ENCODE measurements around the gene CBLN3.
"Not testable (repeated sequence)": the region's sequence is repeated elsewhere in the genome, so short reads cannot be mapped to it uniquely, and the experiment has no call there.

CBLN3 gene

GRCh38 chr14:24429395-24430142, at the start of gene CBLN3, which contains the start of gene KHNYN:
Gene CBLN3, minus strand, starts transcription at chr14:24429668. Its CDS starts 614 bp downstream, at chr14:24429054.
Gene KHNYN, plus strand, starts transcription at chr14:24429954. Its CDS starts 777 bp downstream, at chr14:24430731.
- peak; percentile 83 for DNase-seq

DNA sequence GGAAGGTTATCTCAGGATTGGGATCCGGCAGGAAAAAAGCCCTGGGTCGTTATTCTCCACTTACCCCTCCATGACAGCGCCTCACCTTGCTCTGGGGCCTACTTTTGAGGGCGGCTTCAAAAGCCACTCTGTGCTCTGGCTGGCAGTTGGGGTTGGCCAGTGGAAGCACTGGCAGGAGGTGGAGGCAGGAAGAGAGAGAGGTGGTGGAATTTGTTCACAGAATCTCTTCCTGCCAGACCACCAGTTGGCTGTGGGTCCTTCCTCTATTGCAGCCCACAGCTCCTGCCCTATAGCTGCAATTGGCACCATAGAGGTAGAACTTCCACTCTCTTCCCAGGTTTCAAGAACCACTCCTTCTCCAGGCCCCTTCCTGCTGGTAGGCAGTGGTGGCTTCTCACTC, 45.8 kb upstream of the CBLN3 start:
- DNase-seq = peak; percentile 61

DNA sequence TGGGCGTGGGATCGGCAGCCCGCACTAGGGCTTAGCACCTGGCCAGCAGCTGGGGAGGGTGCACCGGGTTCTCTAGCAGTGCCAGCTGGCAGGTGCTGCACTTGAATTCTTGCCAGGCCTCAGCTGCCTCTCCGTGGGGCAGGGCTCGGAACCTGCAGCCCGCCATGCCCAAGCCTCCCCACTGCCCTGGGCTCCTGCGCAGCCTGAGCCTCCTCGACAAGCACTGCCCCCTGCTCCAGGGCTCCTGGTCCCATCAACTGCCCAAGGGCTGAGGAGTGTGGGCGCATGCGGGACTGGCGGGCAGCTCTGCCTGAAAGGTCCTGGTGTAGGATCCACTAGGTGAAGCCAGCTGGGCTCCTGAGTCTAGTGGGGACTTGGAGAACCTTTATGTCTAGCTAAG, 43.7 kb upstream of the CBLN3 start:
- DNase-seq = no peak

- DNase-seq = not testable (repeated sequence)
Observed at GRCh38 chr14:24470450-24470849, 41.0 kb upstream of the CBLN3 start.

GRCh38 chr14:24465805-24466204, 36.3 kb upstream of the CBLN3 start:
- no peak for DNase-seq

- DNase-seq = no peak
Observed at GRCh38 chr14:24465368-24465767, 35.9 kb upstream of the CBLN3 start.

- no peak for DNase-seq
Observed at GRCh38 chr14:24463884-24464785, 34.7 kb upstream of the CBLN3 start.

GRCh38 chr14:24463017-24463883, 33.8 kb upstream of the CBLN3 start:
- DNase-seq = no peak

- DNase-seq = no peak
Observed at GRCh38 chr14:24461336-24461735, 31.9 kb upstream of the CBLN3 start.

DNA sequence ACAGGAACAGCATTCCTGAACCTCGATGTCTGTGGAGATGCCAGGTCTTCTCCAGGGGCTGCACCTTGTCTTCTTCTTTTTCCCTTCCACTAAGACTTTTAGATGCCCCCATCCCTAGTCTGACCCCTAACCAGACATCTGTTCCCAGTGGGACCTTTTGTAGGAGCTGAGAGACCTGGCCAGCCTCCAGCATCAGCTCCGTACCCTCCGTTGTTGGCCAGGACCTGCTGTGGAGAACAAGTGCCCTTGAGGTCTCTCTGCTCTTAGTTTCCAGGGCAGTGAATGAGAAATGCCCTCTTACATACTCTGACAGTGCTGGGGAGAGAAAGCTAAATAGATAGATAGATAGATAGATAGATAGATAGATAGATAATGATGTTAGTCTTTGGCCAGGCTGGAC, 29.9 kb upstream of the CBLN3 start:
- no peak for DNase-seq

GRCh38 chr14:24458736-24459135, 29.3 kb upstream of the CBLN3 start:
- DNase-seq = no peak

GRCh38 chr14:24456980-24457379, 27.5 kb upstream of the CBLN3 start:
- no peak for DNase-seq

GRCh38 chr14:24450828-24451227, 21.4 kb upstream of the CBLN3 start:
- not testable (repeated sequence) for DNase-seq

DNA sequence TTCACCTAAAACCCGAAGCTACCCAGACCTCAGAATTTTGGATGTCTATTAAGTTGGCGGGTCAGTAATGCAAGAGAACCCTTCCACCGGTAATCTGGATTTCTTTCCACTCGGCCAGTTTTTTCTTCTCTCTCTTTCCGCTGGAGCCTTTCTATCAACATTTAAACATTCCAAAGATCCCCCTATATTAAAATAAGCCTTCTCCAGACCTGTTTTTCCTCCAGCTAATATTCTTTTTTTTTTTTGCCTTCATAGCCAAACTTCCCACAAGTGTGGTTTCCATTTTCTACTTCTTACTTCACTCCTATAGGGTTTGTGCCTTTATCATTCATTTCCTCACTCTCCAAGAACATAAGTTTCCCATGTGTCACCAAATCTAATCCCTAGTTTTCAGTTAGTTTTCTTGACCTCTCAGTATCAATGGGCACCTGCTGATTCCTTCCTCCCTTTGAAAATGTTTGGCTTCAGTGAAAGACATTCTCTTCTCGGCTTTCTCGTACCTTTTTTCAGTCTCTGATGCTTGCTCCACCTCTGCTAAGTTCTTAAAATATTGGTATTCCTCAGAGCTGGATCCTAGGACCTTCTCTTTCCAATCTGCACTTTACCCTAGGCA, 13.7 kb upstream of the CBLN3 start:
- DNase-seq = no peak

GRCh38 chr14:24442240-24443052, 13.0 kb upstream of the CBLN3 start, which contains the start of gene SDR39U1:
Gene SDR39U1, minus strand, starts transcription at chr14:24442776. Its CDS starts 7 bp downstream, at chr14:24442769.
- peak; percentile 98 for DNase-seq

DNA sequence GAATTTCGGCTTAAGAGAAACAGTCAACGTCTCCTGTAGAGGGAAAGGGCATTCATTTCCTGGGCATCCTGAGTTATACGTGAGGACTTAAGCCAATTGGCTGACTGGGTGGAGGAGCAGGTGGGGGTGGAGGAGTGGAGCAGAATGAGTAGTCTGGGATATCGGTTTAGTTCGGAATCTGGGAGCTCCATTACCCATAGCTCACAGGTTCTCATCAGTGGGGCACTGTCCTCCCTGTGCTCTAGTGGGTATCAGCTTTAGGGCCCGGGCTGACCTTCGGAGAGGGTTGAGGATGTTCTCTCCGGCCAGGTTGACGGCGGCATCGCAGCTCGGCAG, 12.4 kb upstream of the CBLN3 start:
- DNase-seq = no peak

GRCh38 chr14:24441485-24441884, 12.0 kb upstream of the CBLN3 start:
- DNase-seq = no peak

DNA sequence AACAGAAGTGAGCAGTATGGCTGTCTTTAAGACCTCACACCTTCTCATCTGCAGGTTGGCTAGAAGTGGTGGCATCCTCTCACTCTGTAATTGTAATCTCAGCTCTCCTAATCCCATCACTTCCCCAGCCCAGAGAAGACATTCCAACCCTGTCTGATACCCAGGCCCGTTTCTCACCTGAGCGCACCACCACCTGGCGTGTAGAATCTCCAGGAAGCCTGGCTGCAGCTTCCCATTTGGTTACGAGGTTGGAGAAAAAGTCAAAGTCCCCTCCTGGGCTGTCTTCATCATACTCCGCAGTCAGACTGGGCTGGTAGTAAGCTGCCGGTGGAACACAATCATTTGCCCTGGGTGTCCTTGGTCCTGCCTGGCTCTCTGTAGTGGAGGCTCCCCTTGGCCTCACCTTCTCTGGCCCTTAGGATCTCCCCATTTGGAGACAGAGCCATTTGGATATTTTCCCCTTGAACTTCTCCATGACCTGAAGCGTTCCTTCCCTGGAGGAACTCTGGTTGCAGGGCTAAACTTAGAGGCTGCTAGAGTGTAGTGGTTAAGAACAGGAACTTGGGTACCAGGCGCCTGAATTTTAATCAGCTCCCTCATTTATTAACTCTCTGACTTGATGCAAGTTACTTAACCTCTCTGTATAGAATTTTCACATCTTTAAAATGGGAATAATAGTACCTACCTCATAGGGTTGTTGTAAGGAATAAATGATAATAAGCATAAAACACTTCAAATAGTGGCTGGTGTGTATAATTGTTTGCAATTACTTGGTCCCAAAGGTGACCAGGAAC, 11.3 kb upstream of the CBLN3 start:
- DNase-seq = no peak

GRCh38 chr14:24439830-24440605, 10.6 kb upstream of the CBLN3 start:
- no peak for DNase-seq

DNA sequence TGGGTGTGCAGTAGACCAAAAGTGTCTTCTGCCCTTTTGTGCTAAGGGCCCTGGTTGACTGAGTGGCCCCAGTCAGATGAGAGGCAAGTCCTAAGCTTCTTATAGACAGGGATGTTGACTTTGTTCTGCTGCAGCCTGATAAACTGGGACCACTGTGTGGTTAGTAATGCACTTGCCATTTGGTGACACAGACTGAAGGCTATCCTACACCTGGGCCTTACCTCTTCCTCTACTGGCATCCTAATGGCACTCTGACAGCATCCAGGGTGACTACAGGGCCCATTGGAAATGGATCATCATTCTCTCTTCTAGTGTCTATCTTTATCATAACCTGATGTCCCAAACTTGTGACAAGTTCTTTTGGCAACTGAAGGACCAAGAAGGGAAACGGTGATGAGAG, 9.8 kb upstream of the CBLN3 start:
- DNase-seq = no peak
